Fibroblast of gingiva (primary cell): ENCODE data around the gene ITPR2.
"Not testable (repeated sequence)": the region's sequence is repeated elsewhere in the genome, so short reads cannot be mapped to it uniquely, and the experiment has no call there.

ENCODE experiments used
- DNase-seq: peaks from one replicate; pipeline ENCODE4 v3.0.0-alpha.2; 2011; ENCODE audit warnings: low read depth

ITPR2 gene

DNA sequence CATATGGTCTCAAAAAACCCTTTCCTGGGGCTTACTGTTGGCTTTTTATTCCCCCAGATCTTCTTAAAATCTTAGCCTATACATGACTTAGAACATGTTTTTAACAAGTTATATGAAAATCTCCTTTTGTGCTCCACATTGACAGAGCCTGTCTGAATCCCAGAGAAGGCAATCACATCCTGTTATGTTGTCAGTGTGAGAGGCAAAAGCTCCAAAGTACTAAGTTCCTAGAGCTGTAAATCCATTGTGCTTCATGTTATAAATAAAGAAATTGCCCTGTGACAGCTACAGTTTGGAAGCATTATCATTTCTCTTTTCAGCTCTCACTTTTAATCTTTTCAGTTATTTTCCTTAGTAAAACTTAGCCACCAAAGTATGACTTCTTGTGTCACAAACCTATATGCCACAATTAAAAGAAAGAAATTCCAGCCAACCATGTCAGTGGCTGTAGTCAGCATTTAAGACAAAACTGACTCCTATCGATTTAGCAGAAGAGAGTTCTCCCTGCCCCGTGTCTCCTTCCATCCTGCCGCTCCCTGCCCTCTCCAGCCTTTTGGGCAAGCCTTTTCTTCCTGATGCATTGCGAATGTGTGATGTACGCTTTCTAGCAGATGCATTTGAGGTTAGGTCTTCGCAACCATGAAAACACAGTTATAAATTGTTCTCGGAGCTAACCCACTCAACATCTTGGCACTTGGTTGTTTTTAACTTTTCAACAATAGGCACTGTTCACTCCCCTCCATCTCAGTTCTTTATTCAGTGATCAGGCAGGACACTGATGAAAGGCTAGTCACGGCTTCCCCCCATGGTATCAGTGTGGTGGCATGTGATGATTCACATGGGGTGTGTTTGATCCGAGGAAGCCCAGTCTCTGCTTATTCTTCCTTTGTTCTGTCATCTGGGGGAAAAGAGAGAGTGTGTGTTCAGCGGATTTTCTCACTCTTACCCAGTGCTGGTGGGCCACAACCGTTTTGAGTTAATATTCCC lies 494.1 kb downstream of the ITPR2 start:
- no peak for DNase-seq

- DNase-seq, result no peak
Observed at GRCh38 chr12:26335651-26336050, 497.3 kb downstream of the ITPR2 start.

- DNase-seq, result no peak
Observed at GRCh38 chr12:26334621-26335124, 498.3 kb downstream of the ITPR2 start.

- no peak for DNase-seq
Observed at GRCh38 chr12:26331960-26332359, 501.0 kb downstream of the ITPR2 start.

- DNase-seq, result no peak
Observed at GRCh38 chr12:26331136-26331535, 501.9 kb downstream of the ITPR2 start.

GRCh38 chr12:26327975-26328644 lies 504.9 kb downstream of the ITPR2 start:
- no peak for DNase-seq

DNA sequence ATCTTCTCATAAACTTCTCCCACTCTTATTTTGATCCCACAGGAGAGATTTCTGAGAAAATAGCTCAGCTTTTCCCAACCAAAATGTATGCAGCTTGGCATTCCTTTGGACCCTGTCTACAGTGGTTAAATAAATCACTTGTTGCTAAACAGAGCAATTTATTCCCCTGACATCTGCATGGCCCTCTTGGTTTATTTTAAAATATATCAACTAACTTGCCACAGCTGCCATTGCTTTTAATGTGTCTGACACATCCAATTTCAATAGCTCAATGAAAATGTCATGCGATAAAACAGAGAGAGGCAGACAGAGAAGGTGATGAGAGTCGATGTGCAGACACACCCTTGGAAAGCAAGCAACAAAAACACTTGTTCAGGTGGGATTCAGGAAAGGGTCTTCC lies 509.3 kb downstream of the ITPR2 start:
- no peak for DNase-seq

DNA sequence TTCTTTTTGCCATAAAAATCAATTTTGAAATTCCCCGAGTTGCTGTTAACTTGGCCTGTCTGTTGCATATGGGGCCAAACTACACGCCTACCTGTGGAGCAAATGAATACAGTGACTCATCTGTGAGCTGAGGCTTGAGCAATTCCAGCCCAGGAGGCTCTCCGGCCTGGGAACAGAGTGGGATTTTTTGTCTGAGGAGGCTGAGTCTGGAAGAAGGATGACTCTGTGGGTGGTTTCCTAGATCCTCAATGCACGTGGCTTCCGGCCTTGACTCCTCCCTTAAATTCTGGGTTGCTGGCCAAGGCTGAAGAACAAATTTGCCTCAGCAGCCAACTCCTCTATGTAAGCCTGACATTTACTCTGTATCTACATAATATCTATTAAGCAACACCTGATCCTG lies 513.5 kb downstream of the ITPR2 start:
- peak; percentile 78 for DNase-seq

DNA sequence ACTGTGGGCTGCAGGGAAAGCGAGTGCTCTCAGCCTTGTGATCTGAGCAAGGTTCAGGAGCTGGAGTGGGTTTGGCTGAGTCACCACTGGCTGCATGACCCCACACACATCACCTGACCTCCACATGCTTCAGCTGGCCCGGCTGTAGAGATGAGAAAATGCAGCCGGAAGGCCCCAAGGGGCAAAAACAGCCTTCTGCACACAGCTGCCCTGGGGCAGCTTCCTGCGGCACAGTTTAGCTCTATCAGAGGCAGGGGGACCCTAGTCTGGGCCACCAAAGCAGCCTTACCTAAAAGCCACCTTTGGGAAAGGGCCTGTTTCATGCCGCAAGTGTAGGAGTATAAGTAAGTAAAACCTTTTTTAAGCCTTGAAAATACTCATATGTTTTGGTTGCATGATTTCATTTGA lies 514.3 kb downstream of the ITPR2 start:
- peak; percentile 65 for DNase-seq

- DNase-seq, result peak; percentile 10
Observed at GRCh38 chr12:26317942-26318575, 514.9 kb downstream of the ITPR2 start.

GRCh38 chr12:26314103-26314502 lies 518.9 kb downstream of the ITPR2 start:
- DNase-seq, result not testable (repeated sequence)

- DNase-seq, result not testable (repeated sequence)
Observed at GRCh38 chr12:26310489-26310888, 522.5 kb downstream of the ITPR2 start.

GRCh38 chr12:26309634-26310033 lies 523.4 kb downstream of the ITPR2 start:
- DNase-seq, result no peak

DNA sequence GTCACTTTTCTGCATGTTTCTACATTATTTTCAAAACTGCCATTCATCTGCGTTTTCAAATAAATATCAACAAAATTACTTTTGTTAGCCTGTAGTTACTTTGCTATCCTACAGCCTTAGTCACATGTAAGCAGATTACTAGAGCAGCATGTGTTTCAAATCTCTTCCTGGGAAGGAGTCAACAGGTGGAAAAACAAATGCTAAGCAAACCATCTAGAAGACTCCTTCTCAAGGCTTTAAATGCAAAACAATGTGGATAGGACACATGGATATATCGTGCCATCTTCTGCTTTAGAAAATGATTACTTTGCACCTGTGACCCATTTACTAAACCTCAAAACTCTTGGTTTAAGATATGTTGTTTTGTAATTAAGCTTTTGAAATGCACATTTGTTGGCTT lies 528.7 kb downstream of the ITPR2 start:
- no peak for DNase-seq

DNA sequence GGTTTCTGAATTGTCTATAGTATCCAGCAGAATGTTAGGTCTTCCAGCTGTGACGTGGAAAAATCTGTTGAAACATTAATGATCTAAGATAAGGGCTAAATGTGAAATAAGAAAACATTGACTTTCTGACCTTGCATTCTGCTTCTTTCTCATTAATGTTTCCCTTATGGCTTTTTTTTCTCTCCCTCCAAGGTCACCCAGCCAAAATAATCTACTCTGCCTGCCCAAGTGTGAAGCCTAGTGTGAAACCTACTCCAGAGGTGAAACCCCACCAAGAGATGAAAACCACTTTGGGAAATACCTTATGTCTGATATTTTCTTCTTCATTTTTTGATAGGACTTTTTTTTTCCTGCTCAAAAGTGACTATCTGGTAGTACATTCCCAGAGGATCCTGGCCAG lies 529.6 kb downstream of the ITPR2 start:
- DNase-seq, result no peak

DNA sequence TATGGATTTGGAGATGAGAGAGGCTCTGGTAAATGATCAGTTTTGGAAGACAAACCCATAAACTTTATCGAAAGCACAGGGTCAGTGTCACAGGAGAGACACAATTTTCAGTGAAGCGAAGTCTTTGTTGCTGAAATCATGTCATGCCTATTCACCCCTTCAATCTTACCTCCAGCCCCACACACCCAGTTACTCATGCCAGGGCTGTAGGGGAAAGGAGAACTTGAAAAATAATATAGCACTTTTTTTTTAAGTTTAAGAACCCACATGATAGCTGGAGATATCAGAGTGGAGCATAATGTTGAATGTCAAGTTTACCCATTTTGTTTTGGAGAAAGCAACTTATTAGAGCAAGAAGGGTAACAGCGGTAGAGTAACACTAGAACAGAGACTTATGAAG lies 530.2 kb downstream of the ITPR2 start:
- no peak for DNase-seq

GRCh38 chr12:26299751-26300150 lies 533.2 kb downstream of the ITPR2 start:
- DNase-seq, result no peak

DNA sequence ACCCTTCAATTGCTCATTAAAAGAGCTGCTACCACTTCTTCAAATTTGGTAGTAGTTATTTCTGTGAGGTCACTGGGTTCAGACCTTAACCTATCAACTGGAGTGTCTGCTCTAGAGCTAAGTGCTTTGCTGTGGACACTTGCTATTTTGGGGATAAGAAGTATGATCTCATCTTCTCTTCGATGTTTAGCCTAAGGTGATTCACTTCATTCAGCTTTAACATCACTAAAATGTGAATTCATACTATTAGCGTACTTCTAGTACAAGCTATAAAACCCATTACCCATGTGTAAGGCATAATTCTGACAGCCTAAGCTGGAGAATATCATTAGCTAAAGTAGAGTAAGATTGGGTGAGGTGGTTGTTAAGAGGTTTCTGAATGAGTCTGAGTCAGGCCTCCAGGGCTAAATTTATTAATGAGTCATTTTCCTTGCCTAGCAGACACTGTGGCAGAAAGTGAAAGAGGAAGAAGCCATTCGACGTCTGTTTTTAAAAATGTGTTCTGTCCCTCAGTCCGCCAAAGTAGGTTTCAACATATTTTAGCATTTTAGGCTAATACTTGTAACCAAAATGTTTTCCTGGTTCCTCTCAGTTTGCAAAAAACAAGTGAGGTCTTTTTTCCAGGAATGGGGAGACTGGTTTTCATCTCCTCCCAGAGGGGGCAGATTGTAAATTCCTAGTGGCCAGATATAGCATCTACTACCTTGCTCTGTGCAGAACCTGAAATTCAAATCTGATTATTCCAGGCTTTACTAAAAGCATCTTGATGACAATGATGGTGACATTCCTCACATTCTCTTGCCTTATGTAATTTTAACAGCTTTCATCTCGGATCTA lies 534.0 kb downstream of the ITPR2 start:
- DNase-seq, result peak; percentile 64

DNA sequence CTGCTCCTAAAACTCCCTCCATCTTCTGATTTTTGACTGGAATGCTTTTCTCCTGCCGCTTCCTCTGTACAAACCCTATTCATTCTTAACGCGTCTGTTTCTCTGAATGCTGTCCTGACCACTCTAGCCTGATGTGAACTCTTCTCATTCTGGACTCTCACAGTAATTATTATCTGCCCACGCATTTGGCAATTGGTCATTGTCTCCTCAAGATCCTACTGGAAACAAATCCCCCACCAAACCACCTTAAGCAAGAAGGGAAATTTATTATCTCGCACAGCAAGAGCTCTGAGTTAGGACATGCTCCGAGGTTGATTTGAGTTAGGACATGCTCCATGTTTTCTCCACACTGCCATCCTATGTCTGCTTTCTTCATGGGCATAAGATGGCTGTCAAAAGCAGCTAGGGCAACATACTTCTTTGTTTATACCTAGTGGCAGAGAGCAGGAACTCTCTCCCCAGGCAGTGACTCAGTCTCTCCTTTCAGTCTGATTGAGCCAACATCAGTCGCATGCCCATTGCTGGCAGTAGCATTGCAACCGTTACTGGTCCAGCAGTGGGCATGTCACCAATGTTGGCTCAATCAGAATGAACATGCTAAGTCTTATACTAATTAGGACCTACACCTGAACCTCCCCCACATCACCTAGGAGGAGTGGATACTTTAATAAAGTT lies 535.5 kb downstream of the ITPR2 start:
- DNase-seq, result no peak

GRCh38 chr12:26295001-26295400 lies 538.0 kb downstream of the ITPR2 start:
- DNase-seq, result no peak

- no peak for DNase-seq
Observed at GRCh38 chr12:26293612-26294011, 539.4 kb downstream of the ITPR2 start.
